ENCODE measurements around the gene HCFC1.

The HCFC1 gene

GRCh38 chrX:153993079-153993478, 21.5 kb upstream of the HCFC1 start:
- no peak for DNase-seq
- TF ChIP-seq, protein P1, sequence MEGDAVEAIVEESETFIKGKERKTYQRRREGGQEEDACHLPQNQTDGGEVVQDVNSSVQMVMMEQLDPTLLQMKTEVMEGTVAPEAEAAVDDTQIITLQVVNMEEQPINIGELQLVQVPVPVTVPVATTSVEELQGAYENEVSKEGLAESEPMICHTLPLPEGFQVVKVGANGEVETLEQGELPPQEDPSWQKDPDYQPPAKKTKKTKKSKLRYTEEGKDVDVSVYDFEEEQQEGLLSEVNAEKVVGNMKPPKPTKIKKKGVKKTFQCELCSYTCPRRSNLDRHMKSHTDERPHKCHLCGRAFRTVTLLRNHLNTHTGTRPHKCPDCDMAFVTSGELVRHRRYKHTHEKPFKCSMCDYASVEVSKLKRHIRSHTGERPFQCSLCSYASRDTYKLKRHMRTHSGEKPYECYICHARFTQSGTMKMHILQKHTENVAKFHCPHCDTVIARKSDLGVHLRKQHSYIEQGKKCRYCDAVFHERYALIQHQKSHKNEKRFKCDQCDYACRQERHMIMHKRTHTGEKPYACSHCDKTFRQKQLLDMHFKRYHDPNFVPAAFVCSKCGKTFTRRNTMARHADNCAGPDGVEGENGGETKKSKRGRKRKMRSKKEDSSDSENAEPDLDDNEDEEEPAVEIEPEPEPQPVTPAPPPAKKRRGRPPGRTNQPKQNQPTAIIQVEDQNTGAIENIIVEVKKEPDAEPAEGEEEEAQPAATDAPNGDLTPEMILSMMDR (IDR thresholded peaks at IDR 0.05) = no peak
- no peak overlapping the region for H3K4me3 ChIP-seq
- H3K36me3 ChIP-seq = no peaks in the 10 kb centered on the region
- H3K9me3 ChIP-seq = no peaks in the 10 kb centered on the region
- intact Hi-C loops (cut with DNase I; ENCODE audit: low total_unique reads) = no loop called here
- H3K27ac ChIP-seq = no peak overlapping the region
- no peaks in the 10 kb centered on the region for H3K27me3 ChIP-seq
- no peaks in the 10 kb centered on the region for H3K4me1 ChIP-seq

DNA sequence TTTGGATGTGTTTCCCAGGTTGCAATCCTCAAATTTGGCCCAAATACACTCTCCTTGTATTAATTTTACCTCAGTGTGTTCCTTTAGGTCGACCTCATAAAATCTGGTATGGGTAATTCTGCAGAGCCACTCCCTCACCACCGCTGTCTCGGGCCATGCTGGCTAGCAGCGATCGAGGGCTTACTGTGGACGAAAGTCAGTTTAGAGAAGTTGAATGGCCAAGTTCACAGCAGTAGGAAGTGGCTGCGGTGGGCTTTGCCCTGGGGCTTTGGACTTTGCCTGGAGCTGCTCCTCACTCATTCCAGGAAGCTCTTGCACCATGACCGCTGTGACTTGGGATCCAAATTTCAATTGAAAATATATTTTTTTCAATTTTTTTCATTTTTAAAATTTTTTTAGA, 20.6 kb upstream of the HCFC1 start:
- H3K9me3 ChIP-seq = no peaks in the 10 kb centered on the region
- TF ChIP-seq, protein P1 (IDR thresholded peaks at IDR 0.05) = no peak
- H3K4me1 ChIP-seq = no peaks in the 10 kb centered on the region
- DNase-seq = no peak
- H3K27ac ChIP-seq = no peak overlapping the region
- intact Hi-C loops (cut with DNase I; ENCODE audit: low total_unique reads) = no loop called here
- no peak overlapping the region for H3K4me3 ChIP-seq
- H3K36me3 ChIP-seq = no peaks in the 10 kb centered on the region
- no peaks in the 10 kb centered on the region for H3K27me3 ChIP-seq

DNA sequence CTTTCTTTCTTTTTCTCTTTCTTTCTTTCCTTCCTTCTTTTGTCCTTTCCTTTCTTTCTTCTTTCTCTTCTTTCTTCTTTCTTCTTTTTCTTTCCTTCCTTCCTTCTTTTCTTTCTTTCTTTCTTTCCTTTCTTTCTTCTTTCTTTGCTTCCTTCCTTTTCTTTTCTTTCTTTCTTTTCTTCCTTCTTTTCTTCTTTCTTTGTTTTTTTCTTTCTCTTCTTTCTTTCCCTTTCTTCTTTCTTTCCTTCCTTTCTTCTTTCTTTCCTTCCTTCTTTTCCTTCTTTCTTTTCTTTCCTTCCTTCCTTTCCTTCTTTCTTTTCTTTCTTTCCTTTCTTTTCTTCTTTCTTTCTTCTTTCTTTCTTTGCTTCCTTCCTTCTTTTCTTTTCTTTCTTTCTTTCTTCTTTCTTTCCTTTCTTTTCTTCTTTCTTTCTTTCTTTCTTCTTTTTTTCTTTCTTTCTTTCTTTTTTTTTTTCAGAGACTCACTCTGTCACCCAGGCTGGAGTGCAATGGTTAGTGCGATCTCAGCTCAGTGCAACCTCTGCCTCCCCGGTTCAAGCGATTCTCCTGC, 19.5 kb upstream of the HCFC1 start:
- no peaks in the 10 kb centered on the region for H3K27me3 ChIP-seq
- TF ChIP-seq, protein P1 (IDR thresholded peaks at IDR 0.05) = no peak
- intact Hi-C loops (cut with DNase I; ENCODE audit: low total_unique reads) = no loop called here

DNA sequence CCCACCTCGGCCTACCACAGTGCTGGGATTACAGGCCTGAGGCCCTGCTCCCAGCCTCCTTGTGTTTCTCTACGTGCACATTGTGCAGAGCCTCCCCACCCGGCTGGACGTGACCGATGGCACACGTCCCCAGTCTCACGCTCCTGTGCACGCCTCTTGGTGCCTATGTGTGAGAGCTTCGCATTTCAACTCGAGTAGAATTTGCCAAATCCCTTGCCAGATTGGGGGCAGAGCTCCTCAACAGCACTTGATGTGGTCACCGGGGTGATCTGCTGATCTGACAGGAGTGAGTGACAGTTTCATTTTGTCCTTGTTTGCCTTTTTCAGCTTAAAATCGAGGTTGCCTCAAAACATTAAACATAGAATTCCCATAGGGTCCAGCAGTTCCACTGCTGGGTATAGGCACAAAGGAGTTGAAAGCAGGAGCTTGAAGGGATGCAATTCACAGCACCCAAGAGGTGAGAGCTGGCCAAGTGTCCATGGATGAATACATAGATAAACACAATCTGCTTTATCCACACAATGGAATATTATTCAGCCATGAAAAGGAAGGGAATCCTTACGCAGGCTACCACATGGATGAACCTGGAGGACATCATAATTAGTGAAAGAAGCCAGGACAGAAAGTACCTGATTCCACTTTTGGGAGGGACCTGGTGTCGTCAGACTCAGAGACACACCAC, 18.5 kb upstream of the HCFC1 start:
- DNase-seq = no peak
- intact Hi-C loops (cut with DNase I; ENCODE audit: low total_unique reads) = no loop called here
- TF ChIP-seq, protein P1 (IDR thresholded peaks at IDR 0.05) = no peak
- H3K27ac ChIP-seq = no peak overlapping the region
- H3K36me3 ChIP-seq = no peaks in the 10 kb centered on the region
- H3K4me1 ChIP-seq = peaks cover 0 to 7% (median 3%) of the 10 kb centered on the region in 4 donors
- no peak overlapping the region for H3K4me3 ChIP-seq
- no peaks in the 10 kb centered on the region for H3K27me3 ChIP-seq
- H3K9me3 ChIP-seq = no peaks in the 10 kb centered on the region

More for the DNA sequence above, 19.5 kb upstream of the HCFC1 start:
- no peaks in the 10 kb centered on the region for H3K4me1 ChIP-seq
- H3K4me3 ChIP-seq = no peak overlapping the region
- no peak for DNase-seq
- H3K27ac ChIP-seq = no peak overlapping the region
- no peaks in the 10 kb centered on the region for H3K36me3 ChIP-seq
- no peaks in the 10 kb centered on the region for H3K9me3 ChIP-seq

GRCh38 chrX:153988493-153988892, 16.9 kb upstream of the HCFC1 start:
- intact Hi-C loops (cut with DNase I; ENCODE audit: low total_unique reads) = no loop called here
- no peak overlapping the region for H3K4me3 ChIP-seq
- H3K27ac ChIP-seq = no peak overlapping the region
- no peaks in the 10 kb centered on the region for H3K27me3 ChIP-seq
- H3K4me1 ChIP-seq = peaks cover 0 to 9% (median 4%) of the 10 kb centered on the region in 4 donors
- H3K9me3 ChIP-seq = no peaks in the 10 kb centered on the region
- no peaks in the 10 kb centered on the region for H3K36me3 ChIP-seq
- DNase-seq = no peak
- TF ChIP-seq, protein P1 (IDR thresholded peaks at IDR 0.05) = no peak

Data from tibial artery (tissue), 4 donors.